Rectal smooth muscle tissue (tissue), 1 donor: ENCODE data around the gene SEMA3C.
A peak's percentile ranks its signal among the peaks of the same experiment; 100 is the strongest.

Experiments
- H3K27ac ChIP-seq: one replicate; pipeline ENCODE4 v1.7.0; 2013; ENCODE audit warnings: low read depth, low read length, inconsistent platforms
- H3K27me3 ChIP-seq: one replicate; pipeline ENCODE4 v1.7.0; 2013; ENCODE audit warnings: low read length; ENCODE audit not compliant: control insufficient read depth, insufficient read depth
- H3K36me3 ChIP-seq: one replicate; pipeline ENCODE4 v1.7.0; 2013; ENCODE audit warnings: low read length; ENCODE audit not compliant: control insufficient read depth, insufficient read depth
- H3K4me1 ChIP-seq: one replicate; pipeline ENCODE4 v1.7.0; 2013; ENCODE audit warnings: low read length; ENCODE audit not compliant: control insufficient read depth, insufficient read depth
- H3K4me3 ChIP-seq: one replicate; pipeline ENCODE4 v1.7.0; 2013; ENCODE audit warnings: low read length
- H3K9ac ChIP-seq: one replicate; pipeline ENCODE4 v1.7.0; 2013; ENCODE audit warnings: low read length

The SEMA3C gene

DNA sequence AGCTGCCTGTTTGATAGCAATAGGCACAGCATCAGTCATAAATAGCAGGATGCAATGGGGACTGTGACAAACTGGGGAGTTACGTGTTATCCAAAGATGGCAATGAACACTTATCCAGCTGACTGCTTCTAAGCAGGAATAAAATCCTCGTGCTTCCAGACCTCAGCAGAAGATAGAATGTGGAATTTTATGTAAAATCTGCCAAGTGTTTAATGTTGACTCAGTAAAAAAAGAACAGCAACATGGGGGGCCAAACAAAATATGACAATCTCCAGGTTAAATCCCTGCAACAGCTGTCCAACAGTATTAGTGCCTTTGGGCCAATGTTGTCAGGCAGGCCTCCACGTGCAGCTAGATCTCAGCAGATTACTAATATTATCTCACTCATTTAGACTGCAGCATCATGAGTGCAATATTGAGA is 127.3 kb downstream of the SEMA3C start:
- Histone ChIP-seq H3K4me1 (peaks cover 44% of the 10 kb centered on the region), H3K9ac (no peak overlapping the region), H3K36me3 (no peaks in the 10 kb centered on the region), H3K27ac (peak overlapping the region; percentile 80), H3K4me3 (no peak overlapping the region), H3K27me3 (no peaks in the 10 kb centered on the region)

DNA sequence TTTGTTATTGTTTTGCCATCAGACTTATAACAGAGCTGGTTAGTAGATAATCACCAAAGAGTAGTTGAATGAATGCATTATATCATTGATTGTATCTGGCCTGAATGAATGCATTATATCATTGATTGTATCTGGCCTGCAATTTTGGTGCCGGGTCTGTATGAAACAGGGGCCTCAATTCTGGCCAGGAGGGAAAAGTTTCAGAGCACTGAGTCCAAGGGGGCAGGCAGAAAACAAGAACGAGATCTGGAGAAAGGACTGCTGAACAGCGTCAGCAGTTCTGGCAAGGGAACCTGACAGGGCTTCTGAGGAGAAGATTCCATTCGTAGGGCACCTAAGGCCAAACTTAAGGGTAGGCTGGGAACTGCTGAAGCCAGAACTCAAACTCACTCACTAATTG is 128.0 kb downstream of the SEMA3C start:
- H3K27me3 ChIP-seq: no peaks in the 10 kb centered on the region
- peaks cover 46% of the 10 kb centered on the region for H3K4me1 ChIP-seq
- H3K36me3 ChIP-seq: no peaks in the 10 kb centered on the region
- H3K27ac ChIP-seq: peak overlapping the region; percentile 80
- H3K4me3 ChIP-seq: no peak overlapping the region
- no peak overlapping the region for H3K9ac ChIP-seq

DNA sequence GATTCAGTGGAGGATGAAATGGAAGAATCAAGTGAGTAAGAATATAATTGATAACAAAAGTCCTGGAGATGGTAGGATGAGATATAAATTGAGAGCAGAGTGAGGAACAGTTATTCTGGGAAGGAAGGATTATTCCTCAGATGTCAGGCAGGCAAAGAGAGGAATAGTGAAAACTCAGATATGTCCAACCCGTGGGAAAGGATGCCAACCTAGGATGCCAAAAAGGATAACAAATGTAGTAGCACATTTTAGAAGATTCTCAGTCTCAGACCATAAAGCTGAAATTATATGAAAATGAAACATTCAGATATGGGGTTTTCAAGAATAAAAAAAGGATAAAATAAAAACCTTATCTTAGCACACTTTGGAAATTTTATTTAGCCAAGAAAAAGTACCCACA is 131.1 kb downstream of the SEMA3C start:
- Histone ChIP-seq H3K9ac (no peak overlapping the region), H3K27ac (peak overlapping the region; percentile 8), H3K27me3 (no peaks in the 10 kb centered on the region), H3K4me3 (no peak overlapping the region), H3K4me1 (peaks cover 42% of the 10 kb centered on the region), H3K36me3 (no peaks in the 10 kb centered on the region)

DNA sequence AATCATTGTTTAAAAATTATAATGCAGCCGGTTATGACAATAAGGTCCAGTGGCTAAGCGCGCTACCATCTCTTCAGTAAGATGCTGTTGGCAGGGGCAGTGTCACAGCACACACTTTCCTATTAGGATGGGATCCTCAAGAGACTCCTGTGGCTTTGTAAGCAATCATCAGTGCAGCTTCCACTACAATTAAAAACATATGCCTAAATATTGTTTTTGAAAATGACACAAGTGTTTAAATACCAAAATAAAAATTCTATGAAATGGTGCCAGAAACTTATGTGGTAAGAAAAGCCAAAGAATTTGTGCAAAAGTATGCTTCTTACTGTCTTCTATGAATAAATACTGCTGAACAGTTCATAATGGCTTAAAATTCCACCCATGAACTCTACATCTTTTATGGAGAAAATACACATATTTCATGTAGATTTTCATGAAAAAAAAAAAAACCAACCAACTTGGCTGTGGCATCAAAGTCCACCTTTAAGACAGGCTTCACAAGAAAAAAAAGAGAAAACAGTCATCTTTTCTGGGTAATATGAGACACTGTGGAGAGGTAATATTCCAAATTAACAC is 132.8 kb downstream of the SEMA3C start:
- Histone ChIP-seq H3K9ac (no peak overlapping the region), H3K27ac (peak overlapping the region; percentile 12), H3K4me3 (no peak overlapping the region), H3K4me1 (peaks cover 38% of the 10 kb centered on the region), H3K27me3 (no peaks in the 10 kb centered on the region), H3K36me3 (no peaks in the 10 kb centered on the region)

DNA sequence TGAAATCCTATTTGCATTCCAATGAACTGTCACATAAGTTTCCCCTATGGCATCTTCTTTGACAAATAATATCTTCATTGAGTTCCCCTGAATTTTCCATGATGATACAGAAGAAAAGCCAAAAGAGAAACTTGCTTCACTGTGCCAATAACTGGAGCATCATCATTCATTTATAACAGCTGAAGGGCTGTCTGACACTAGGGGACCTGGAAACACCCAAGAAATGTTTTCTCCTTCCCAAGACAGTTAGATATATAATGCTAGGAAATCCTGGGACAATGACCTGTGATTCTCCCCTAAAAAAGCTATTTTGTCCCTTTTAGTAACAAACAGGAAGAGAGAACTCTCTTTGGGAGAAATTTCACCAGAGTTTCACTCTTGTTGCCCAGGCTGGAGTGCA is 133.6 kb downstream of the SEMA3C start:
- Histone ChIP-seq H3K27me3 (no peaks in the 10 kb centered on the region), H3K36me3 (no peaks in the 10 kb centered on the region), H3K27ac (peak overlapping the region; percentile 10), H3K4me1 (peaks cover 37% of the 10 kb centered on the region), H3K9ac (no peak overlapping the region), H3K4me3 (no peak overlapping the region)

DNA sequence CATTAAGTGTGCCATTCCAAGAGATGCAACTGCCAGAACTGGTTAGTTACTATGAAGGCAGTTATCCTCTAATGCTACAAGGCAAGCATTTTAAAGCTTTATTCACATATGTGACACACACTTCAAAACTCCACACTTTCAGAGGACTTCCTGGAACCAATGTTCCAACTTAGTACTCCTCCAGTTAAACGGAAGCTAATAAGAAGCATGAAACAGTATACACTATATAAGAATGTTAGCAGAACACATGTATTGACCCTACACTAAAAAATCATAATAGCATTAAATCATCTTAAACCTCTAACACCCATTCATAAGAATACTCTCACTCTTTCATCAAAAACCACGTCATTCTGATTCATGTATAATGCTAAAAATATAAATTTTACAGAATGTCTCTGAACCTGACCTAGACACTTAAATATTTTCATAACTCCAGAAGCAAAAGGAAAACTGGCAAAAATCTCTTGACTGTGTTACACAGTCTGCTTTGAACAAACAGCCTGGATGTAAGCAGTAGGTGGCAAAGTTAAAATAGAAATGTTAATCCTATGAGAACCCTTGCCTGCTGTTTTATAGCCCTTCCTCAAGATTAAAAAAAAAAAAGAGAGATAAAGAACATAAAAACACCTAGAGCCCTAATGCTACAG is 135.0 kb downstream of the SEMA3C start:
- no peaks in the 10 kb centered on the region for H3K27me3 ChIP-seq
- peaks cover 34% of the 10 kb centered on the region for H3K4me1 ChIP-seq
- H3K4me3 ChIP-seq: no peak overlapping the region
- no peaks in the 10 kb centered on the region for H3K36me3 ChIP-seq
- H3K9ac ChIP-seq: no peak overlapping the region
- peak overlapping the region; percentile 56 for H3K27ac ChIP-seq

DNA sequence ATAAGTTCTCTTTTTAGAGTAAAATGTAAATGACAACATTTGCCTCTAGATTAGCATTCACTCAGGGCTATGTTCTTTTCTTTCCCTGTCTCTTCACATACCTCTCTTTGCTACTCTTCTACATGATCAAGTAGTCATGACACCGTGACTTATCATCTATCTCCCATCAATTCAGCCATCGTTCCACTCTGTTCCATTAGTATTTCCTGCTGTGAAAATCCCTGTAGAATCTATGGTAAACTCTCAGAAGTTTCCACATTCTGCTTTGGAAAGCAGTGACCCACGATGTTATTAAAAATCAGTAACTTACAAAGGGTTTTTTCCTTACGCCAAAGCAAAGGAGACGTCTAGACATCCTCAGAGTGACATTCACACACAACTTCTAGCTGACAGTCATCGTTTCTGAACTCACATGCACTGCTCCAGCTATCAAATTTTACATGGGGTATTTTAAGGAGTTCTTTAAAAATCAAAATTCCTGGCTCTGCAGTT is 135.6 kb downstream of the SEMA3C start:
- H3K27ac ChIP-seq: peak overlapping the region; percentile 56
- H3K4me3 ChIP-seq: no peak overlapping the region
- no peaks in the 10 kb centered on the region for H3K27me3 ChIP-seq
- no peaks in the 10 kb centered on the region for H3K36me3 ChIP-seq
- peaks cover 34% of the 10 kb centered on the region for H3K4me1 ChIP-seq
- no peak overlapping the region for H3K9ac ChIP-seq

DNA sequence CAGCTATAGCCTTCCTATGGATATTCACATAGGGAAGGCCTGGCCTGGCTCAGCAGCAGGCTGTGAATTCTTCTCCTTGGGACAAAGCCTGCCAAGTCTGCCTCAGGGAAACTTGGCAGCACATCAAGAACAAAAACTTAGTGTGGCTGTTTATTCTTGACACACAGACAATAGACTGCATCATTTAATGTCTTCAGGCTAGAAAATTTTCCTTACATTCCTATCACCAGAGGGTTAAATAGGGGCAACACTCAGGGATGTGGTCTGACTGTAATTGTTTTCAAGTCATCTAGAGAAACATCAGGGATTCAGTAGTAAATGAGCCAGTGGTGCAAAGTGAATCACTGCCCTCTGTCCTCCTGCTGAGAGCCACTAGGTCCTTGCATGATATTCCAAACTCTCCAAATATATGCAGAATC is 137.3 kb downstream of the SEMA3C start:
- Histone ChIP-seq H3K4me3 (no peak overlapping the region), H3K9ac (no peak overlapping the region), H3K27ac (peak overlapping the region; percentile 88), H3K4me1 (peaks cover 34% of the 10 kb centered on the region), H3K36me3 (no peaks in the 10 kb centered on the region), H3K27me3 (no peaks in the 10 kb centered on the region)

DNA sequence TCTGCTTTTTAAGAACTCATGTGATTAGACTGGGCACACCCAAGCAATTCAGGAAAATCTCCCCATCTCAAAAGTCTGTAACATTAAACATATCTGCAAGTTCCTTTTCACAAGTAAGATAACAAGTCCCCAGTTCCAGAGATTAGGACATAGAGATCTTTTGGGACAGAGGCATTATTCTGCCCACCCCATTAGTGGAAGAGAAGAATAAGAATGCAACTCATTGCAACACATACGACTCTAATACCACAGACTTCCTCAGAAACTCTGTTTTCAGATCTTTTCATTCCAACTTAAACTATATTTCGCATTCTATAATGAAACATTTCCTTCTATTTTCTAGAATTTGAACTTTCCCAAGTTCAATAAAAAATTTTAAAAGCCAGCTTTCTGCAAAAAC is 137.7 kb downstream of the SEMA3C start:
- Histone ChIP-seq H3K27ac (peak overlapping the region; percentile 88), H3K4me1 (peaks cover 34% of the 10 kb centered on the region), H3K4me3 (no peak overlapping the region)

DNA sequence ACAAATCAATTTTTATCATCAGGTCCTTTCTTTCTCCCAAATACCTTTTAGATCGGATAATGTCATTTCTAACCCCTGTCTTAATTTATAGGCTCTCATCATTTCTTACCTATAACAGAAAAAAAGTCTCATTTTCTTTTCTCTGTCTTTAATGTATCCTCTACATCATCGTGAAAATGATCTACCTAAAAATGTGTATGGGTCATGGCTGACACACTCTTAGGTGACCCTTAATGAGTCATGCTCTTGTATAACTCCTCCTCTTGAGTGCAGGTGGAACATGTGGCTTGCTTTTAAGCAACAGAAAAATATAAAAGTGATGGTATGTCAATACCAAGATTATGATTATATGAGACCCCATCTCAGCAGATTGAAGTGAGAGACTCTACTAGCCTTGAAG is 139.4 kb downstream of the SEMA3C start:
- Histone ChIP-seq H3K4me3 (no peak overlapping the region), H3K9ac (no peak overlapping the region), H3K36me3 (no peaks in the 10 kb centered on the region), H3K27ac (peak overlapping the region; percentile 48), H3K4me1 (peaks cover 26% of the 10 kb centered on the region), H3K27me3 (no peaks in the 10 kb centered on the region)

More for the DNA sequence above, 137.7 kb downstream of the SEMA3C start:
- Histone ChIP-seq H3K27me3 (no peaks in the 10 kb centered on the region), H3K9ac (no peak overlapping the region), H3K36me3 (no peaks in the 10 kb centered on the region)

DNA sequence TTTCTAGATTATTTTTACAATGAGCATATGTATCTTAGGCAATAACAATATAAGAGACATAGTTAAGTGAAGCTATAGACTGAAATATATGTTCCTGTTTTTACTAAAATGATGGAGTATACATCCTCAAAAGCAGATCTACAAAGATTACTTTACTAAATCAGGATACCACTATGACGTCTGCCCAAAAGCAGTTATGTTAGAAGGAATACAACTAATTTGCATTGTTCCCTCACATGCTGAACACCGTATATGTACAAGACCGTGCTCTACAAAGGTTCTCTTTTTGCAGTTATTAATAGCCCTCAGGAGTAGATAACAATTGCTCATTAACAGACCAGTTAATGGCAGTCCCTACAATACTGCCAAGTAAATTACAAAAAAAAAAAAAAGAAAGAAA is 143.0 kb downstream of the SEMA3C start:
- no peaks in the 10 kb centered on the region for H3K27me3 ChIP-seq
- no peak overlapping the region for H3K9ac ChIP-seq
- peak overlapping the region; percentile 57 for H3K27ac ChIP-seq
- peaks cover 36% of the 10 kb centered on the region for H3K4me1 ChIP-seq
- H3K4me3 ChIP-seq: no peak overlapping the region
- no peaks in the 10 kb centered on the region for H3K36me3 ChIP-seq

DNA sequence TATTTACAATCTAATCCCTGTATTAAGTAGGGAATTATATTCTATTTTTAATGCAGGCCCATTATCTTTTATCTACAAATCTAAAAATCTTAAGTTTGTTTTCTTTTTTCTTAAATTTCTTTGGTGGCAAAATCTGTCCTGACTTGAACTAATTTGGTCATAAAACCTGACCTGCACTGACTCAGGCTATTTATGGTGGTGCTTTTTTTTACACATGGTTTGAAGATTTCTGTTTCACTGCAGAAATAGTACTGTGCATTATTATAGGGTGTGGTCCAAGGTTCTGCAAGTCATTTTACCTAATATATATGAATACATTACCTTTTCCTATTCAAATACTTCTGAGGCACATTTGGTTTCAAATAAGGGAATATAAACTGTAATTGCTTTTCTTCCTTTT is 143.4 kb downstream of the SEMA3C start:
- H3K9ac ChIP-seq: no peak overlapping the region
- H3K27me3 ChIP-seq: no peaks in the 10 kb centered on the region
- H3K4me1 ChIP-seq: peaks cover 35% of the 10 kb centered on the region
- no peak overlapping the region for H3K4me3 ChIP-seq
- no peaks in the 10 kb centered on the region for H3K36me3 ChIP-seq
- no peak overlapping the region for H3K27ac ChIP-seq

DNA sequence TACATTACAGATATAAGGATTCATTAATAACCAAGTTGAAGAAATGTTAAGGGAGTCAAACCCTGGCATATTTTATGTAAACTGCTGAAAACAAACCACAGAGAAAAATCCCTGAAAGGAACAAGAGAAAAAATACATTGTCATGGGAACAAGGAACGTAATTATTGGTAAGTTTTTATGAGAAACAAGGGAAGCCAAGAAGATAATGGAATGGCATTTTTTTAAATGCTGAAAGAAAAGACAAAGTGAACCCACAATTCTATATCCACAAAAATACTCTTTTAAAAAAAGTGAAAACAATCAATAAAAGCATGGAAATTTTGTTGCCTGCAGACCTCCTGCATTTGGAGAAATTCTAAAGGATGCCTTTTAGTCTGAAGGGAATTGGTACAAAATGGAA is 144.0 kb downstream of the SEMA3C start:
- no peak overlapping the region for H3K4me3 ChIP-seq
- peaks cover 35% of the 10 kb centered on the region for H3K4me1 ChIP-seq

More for the DNA sequence above, 144.0 kb downstream of the SEMA3C start:
- no peaks in the 10 kb centered on the region for H3K36me3 ChIP-seq
- H3K27ac ChIP-seq: peak overlapping the region; percentile 43
- no peak overlapping the region for H3K9ac ChIP-seq
- no peaks in the 10 kb centered on the region for H3K27me3 ChIP-seq
